SKM-1 (cell line): ENCODE measurements around the gene ADD2.
"Not testable (repeated sequence)": the region's sequence is repeated elsewhere in the genome, so short reads cannot be mapped to it uniquely, and the experiment has no call there.

Experiments
- DNase-seq: peaks from one replicate; lab custom pipeline; 2025; ENCODE audit not compliant: unreplicated experiment; lab: John Stamatoyannopoulos, UW

Gene ADD2

GRCh38 chr2:70752396-70752795, 15.6 kb downstream of the ADD2 start:
- DNase-seq, result no peak

- no peak for DNase-seq
Measured at GRCh38 chr2:70751881-70752280, 16.1 kb downstream of the ADD2 start.

GRCh38 chr2:70750320-70750719, 17.7 kb downstream of the ADD2 start:
- no peak for DNase-seq

- no peak for DNase-seq
Measured at GRCh38 chr2:70748002-70748784, 19.8 kb downstream of the ADD2 start.

GRCh38 chr2:70747284-70747683, 20.7 kb downstream of the ADD2 start:
- no peak for DNase-seq

- no peak for DNase-seq
Measured at GRCh38 chr2:70746094-70746974, 21.7 kb downstream of the ADD2 start.

- no peak for DNase-seq
Measured at GRCh38 chr2:70745276-70745825, 22.6 kb downstream of the ADD2 start.

GRCh38 chr2:70744397-70744796, 23.6 kb downstream of the ADD2 start:
- DNase-seq, result no peak

- DNase-seq, result no peak
Measured at GRCh38 chr2:70743677-70744076, 24.3 kb downstream of the ADD2 start.

- no peak for DNase-seq
Measured at GRCh38 chr2:70743068-70743467, 24.9 kb downstream of the ADD2 start.

- DNase-seq, result not testable (repeated sequence)
Measured at GRCh38 chr2:70739492-70739891, 28.5 kb downstream of the ADD2 start.

- no peak for DNase-seq
Measured at GRCh38 chr2:70738159-70738558, 29.8 kb downstream of the ADD2 start.

GRCh38 chr2:70735071-70735470, 32.9 kb downstream of the ADD2 start:
- no peak for DNase-seq

- no peak for DNase-seq
Measured at GRCh38 chr2:70733646-70734180, 34.3 kb downstream of the ADD2 start.

GRCh38 chr2:70732766-70733645, 35.0 kb downstream of the ADD2 start:
- DNase-seq, result no peak

GRCh38 chr2:70730730-70731129, 37.3 kb downstream of the ADD2 start:
- no peak for DNase-seq

- DNase-seq, result no peak
Measured at GRCh38 chr2:70729647-70730046, 38.4 kb downstream of the ADD2 start.

- no peak for DNase-seq
Measured at GRCh38 chr2:70728128-70728527, 39.9 kb downstream of the ADD2 start.

GRCh38 chr2:70726947-70727725, 40.9 kb downstream of the ADD2 start:
- DNase-seq, result no peak

- DNase-seq, result no peak
Measured at GRCh38 chr2:70725505-70725904, 42.5 kb downstream of the ADD2 start.
